Activated CD4-positive, alpha-beta T cell treated with anti-CD3 and anti-CD28 coated beads for 48 hours (primary cell): ENCODE data around the gene SEC23B.

Experiments
- DNase-seq: peaks from one replicate; pipeline ENCODE4 v3.0.0-alpha.2; 2020

The SEC23B gene

GRCh38 chr20:18589941-18590674 lies 82.4 kb downstream of the SEC23B start:
- no peak for DNase-seq

DNA sequence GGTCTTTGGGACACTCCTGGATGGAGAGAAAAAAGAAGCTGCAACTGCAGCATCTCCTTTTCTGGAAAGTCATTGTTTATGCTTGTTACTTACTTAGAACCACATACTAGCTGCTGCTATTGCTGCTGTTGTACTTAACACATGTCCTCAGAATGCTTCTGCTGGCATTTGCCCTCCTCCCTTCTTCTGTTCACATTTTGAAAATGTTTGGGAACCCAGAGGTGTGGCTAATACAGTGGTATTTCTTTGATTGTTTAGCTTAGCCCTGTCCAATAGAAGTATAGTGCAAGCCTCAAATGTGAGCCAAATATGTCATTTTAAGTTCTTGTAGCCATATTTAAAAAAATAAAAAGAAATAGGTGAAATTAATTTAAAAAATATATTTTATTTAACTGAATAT lies 88.5 kb downstream of the SEC23B start:
- no peak for DNase-seq

DNA sequence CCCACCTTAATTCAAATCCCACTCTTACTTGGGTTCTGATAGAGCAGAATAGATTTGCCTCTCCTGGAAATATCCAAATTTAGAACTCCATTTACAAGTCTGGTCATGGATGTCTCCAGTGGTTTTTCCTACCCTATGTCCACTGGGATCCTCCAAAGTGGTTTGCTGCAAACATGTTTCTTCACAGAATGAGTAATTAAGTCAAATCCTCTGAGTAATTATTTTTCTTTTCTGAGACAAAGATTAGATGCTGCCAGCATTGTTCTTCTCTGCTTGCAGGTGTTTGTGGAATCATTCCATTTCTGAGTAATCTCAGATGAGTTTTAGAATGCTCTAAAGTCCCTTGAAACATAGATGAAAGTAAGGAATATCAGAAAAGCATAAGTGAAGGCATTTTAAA lies 102.0 kb downstream of the SEC23B start:
- no peak for DNase-seq
